LHCN-M2 (cell line): Measurements from ENCODE around the gene MIP. TPM values are rescaled to one million over a fixed set of nuclear protein-coding genes. Genes with fewer than 3 reads are reported as not detected.
A peak's percentile ranks its signal among the peaks of the same experiment; 100 is the strongest.
"Not testable (repeated sequence)": the region's sequence is repeated elsewhere in the genome, so short reads cannot be mapped to it uniquely, and the experiment has no call there.

ENCODE experiments used
- DNase-seq: peaks from one replicate; pipeline ENCODE4 v3.0.0-alpha.2; 2012; ENCODE audit warnings: low read depth
- total RNA-seq: library from RNA; depleted of rRNA; stranded (reverse); fragments of >200 nt; gene quantifications from 2 replicates; pipeline ENCODE4 v1.2.3, GENCODE V29; 2014

Gene MIP
- total RNA-seq, 1 experiment from 2014 or later, result not detected

DNA sequence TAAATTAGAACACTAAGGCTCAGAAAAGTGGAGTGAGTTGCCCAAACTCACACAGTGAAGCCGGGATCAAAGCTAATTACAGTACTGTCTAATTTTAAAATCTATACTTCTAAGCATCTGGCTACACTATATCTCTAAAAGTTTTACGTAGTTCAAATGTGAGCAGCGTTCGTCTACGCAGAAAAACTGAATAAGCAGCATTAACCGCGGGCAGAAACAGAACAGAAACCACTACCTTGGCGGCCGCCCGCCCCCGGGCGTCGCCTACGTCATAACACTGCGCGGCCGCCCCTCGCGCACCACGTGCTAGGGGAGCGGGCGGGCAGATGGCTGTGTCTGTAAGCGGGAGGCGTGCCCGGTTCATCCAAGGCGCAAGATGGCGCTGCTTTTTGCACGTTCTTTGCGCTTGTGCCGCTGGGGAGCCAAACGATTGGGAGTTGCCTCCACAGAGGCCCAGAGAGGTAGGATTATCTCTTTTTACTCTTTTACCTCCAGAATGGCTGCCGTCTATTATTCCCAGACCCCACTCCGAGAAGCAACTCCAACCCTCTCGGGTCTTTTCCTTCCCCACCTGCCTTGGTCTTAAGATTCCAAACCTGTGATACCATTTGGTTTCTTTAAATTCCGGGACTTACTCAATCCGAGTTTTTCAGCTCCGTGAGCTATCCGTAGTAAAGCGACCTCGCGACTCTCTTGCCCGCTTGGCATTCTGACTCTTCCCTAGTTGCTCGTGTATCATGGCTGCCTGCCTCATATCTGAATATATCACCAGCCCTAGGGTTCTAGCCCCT is 14.0 kb upstream of the MIP start, which contains the start of gene SPRYD4:
Gene SPRYD4 (plus strand): TSS at position 363 of the 791 bp plus-strand sequence. CDS start 14 bp downstream, at position 377.
- DNase-seq, result peak; percentile 90

DNA sequence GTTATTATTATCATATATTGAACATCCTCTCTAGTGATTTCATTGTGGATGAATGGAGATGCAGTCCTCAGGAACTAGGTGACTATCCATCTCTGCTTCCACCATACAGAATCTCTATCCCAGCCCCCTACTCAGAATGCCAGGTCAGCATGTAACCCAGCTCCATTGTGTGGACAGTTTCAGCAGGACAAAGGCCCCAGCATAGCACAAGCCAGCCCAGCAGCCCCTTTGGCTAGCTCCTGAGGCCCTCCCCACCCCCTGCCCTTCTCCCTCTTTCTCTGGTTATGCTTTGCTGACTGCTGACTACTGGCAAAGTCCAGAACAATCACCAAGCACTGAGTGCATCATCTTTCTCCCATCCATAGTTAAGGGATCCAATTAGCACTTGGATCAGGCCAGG is 8.1 kb upstream of the MIP start:
- DNase-seq, result no peak

DNA sequence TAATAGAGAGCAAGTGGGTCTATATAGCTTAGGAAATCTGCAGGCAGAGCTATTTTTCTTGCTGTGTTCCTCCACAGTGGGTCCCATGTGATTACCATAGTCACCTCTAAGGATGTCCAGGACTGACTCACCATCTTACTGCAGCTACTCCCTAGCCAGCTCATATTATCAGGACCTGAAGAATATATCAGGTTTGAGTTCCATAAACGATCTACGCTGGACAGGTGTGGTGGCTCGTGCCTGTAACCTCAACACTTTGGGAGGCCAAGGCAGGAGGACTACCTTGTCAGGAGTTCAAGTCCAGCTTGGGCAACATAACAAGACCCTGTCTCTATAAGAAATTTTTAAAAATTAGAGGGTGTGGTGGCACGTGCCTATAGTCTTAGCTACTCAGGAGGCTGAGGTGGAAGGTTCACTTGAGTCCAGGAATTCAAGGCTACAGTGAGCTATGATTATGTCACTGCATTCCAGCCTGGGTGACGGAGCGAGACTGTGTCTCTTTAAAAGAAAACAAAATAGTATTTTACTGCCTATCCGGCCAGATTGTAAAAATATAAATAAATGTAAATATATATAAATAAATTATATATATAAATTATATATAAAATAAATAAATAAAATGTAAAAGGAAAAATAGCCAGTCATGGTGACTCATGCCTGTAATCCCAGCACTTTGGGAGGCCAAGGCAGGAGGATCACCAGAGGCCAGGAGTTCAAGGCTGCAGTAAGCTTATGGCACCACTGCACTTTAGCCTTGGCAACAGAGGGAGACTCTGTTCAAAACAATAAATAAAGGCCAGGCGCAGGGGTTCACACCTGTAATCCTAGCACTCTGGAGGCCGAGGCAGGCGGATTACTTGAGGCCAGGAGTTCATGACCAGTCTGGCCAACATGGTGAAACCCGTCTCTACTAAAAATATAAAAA is 7.0 kb upstream of the MIP start:
- peak; percentile 35 for DNase-seq

DNA sequence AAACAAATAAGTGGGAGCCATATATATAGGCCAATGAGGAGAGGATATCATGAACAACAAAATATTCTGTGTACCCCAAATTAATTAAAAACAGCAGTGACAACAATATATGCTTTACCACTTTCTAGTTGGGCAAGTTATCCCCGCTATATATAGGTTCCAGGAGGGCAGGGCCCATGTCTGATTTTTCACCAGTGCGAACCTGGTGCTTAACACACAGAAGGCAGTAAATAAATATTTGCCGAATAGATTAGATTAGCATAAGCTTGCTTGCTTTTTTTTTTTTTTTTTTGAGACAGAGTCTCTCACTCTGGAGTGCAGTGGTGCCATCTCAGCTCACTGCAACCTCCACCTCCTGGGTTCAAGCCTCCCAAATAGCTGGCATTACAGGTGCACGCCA is 3.4 kb upstream of the MIP start:
- DNase-seq, result no peak

DNA sequence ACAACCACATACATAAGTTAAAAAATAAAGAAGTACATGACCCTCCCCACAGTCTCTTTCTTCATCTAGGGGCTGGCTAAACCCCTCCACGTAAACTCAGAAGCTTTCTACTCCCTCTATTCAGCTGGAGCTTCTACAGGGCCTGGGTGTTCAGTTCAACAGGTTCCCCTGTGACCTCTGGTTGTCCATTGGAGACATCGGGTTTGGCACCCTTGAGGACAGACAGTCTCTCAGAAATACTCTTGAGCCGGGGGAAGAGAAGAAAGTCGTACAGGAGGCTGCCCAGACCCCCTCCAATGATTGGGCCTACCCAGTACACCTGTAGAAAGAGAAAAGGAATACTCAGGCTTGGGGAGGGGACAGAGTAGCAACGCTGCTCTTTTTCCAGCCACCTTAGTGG is 3.3 kb downstream of the MIP start:
- no peak for DNase-seq

DNA sequence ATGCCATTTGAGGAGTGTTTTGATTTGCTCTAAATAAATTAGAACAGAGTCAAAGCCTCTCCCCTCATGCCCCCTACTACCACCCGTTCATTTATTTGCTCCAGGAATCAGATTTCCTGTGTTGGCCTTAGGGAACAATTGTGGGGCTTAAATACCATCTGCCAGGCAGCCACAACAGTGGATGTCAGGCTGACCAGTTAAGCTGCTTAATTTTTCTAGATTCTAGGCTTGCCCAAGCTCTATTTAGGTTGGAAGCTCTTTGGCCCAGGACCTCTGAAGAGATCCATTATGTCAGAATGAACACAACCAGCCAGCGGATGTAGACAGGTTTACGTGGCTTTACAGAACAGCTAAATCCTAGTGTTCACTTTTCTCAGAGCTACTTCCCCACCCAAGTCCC is 4.2 kb downstream of the MIP start:
- DNase-seq, result no peak

DNA sequence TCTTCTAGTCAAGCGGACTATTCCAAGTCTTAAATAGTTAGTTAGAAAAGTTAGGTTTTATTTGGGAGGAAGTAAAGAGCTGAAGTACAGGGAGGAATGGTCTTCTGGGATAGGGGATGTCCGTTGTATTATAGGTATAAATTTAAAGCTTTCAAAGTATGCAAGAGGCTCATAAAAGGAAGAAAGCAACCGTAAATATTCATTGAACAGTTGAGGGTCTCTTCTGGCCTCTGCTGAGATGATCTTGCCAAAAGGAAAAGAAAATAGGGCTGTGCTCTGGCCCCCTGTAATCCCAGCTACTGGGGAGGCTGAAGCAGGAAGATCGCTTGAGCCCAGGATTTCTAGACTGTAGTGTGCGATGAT is 4.9 kb downstream of the MIP start:
- no peak for DNase-seq

DNA sequence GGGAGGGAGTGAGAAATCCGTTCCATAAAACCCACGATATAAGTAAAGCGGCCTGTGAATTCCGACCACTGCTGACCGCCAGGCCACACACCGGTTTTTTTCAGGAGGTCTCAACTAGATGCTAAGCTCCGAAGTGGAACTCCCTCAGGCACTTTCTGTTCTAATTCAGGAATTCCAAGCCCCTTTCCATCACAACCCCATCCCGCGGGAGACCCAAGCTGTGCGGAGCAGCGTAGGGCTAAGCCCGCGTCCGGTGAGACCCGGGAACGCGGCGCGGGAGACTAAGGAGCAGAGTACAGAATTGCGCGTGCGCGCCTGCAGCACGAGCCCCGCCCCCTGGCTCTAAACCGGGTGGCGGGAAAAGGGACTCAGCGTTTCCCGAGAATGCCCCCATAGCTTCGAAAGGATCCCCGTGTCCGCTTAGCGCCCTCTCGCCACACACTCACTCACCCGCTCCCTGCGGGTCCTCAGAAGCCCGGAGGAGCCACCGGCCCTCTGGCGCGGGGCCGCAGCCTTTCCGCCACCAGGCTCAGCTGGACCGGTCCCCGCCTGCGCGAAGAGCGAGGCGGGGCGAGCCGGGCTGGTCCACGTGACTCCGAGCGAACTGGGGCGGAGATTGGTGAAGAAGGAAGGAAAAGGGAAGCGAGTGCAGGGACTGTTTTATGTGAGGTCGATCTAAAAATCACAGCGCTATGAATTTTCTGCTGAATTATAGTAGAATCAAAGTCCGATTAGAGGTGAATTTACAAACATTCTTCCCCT is 5.4 kb downstream of the MIP start, which contains the start of gene TIMELESS:
Gene TIMELESS (minus strand): TSS at position 567 of the 762 bp plus-strand sequence. CDS start 15,256 bp downstream, outside the sequence.
- DNase-seq, result peak; percentile 86

DNA sequence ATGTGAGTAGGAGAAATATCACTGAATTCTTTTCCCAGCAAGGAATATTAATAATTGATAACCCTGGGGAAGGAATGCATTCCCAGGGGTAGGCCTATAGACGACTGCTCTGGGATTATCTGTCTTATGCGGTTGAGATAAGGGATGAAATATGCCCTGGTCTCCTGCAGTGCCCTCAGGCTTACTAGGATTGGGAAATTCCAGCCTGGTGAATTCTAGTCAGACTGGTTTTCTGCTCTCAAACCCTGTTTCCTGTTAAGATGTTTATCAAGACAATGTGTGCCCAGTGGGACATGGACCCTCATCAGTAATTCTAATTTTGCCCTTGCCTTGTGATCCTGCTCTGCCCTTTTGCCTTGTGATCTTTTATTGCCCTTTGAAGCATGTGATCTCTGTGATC is 11.2 kb downstream of the MIP start:
- not testable (repeated sequence) for DNase-seq

DNA sequence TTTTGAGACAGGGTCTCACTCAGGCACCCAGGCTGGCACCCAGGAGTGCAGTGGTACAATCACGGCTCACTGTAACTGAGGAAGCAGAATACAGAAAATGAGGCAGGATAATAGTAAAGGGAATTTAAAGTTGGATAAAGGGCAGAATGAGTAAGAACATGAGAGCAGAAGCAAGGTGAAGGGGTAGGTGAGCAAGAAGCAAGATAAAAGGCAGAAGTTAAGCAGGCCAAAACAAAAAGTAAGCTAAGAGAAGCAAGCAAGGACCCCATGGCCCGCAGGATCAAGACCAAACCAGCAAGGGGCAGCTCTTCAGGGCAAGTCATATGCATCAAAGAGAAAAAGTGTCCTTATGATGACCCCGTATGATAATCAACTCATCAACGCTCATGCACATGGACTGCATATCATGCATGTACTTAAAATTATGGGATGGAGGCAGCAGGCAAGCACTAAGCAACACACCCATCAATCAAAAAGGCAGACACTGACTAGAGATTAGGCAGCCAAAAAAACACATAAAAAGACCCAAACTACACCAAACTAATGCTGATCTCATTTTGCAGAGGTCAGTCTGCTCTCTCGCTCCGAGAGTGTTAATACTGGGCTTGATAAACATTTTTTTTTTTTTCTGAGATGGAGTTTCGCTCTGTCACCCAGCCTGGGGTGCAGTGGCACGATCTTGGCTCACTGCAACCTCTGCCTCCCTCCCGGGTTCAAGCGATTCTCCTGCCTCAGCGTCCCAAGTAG is 16.9 kb downstream of the MIP start:
- no peak for DNase-seq

DNA sequence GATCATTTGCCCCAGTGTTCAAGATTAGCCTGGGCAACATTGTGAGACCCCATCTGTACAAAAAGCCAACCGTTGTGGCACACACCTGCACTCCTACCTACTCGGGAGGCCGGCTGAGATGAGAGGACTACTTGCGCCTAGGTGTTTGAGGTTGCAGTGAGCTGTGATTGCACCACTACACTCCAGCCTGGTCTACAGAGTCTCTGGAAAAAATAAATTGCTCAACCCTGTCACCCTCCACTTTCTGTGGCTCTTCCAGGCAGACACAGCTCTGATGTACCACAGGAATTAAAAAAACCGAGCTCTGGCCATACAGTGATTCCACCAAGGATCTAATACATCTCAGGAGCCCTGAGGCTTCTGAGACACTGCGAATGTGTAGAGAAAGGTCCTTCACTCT is 19.6 kb downstream of the MIP start:
- no peak for DNase-seq

DNA sequence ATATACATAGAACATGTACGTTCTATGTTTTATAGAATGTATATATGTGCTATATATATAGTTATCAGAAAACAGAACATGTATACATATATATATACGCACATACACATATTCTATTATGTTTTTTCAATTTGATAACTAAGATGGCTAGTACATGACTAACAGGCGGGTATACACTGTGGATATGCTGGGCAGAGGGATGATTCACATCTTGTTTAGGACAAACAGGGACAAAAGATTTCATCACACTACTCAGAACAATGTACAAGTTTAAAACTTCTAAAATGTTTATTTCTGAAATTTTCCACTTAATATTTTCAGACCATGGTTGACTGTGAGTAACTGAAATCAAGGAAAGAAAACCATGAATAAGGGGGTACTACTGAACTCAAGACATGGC is 22.6 kb downstream of the MIP start:
- peak; percentile 15 for DNase-seq

DNA sequence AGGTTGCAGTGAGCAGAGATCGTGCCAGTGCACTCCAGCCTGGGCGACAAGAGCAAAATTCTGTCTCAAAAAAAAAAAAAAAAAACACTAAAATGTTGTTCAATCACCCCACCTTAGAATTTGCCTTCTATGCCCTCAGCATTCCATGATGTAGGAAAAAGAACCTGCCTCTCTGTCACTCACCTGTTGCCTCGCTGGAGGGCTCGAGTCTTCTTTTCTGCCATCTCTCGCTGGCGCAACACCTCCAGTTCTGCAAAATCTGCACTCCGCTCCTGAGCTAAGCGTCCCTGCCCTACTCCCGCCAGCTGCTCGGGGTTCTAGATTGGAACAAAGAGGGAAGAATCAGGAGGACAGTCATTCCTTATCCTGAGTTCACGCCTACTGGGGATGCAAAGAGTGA is 23.2 kb downstream of the MIP start:
- no peak for DNase-seq

DNA sequence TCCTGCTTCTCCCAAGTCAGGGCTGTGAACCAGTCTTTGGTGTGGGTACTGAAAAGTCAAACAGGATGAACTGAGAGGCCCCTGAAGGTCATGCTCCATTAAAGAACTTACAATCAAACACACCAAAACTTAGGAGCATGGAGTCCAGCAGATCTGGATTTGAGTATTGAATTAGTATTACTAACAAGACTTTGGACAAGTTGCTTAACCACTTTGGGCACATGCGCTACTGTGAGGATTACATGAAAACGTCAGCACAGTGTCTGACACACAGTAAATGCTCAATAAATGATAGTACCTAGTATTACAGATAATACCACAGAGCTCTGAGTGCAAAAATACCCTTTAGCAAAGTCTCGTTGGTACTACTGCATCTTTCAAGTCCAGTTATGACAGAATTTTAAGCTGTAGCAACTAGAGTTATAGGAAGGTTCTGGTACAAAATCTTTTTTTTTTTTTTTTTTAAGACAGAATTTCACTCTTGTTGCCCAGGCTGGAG is 28.5 kb downstream of the MIP start:
- no peak for DNase-seq

DNA sequence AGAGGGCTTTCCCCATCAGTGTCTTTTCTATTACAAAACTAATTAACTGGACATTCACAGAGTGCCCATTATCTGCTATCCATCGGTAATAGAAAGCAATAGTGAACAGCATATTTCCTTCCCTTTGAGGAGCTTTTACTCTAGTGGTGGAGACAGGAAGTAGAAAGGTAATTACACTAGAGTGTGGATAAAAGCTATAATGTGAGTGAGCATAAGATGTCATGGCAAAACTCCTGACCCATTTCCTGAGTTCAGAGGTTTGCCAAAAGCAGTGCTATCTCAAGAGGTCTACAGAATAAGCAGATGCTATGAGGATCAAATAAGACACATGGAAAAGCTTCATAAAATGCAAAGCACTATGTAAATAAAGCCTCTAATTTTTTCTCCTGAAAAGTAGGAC is 29.3 kb downstream of the MIP start:
- DNase-seq, result no peak

DNA sequence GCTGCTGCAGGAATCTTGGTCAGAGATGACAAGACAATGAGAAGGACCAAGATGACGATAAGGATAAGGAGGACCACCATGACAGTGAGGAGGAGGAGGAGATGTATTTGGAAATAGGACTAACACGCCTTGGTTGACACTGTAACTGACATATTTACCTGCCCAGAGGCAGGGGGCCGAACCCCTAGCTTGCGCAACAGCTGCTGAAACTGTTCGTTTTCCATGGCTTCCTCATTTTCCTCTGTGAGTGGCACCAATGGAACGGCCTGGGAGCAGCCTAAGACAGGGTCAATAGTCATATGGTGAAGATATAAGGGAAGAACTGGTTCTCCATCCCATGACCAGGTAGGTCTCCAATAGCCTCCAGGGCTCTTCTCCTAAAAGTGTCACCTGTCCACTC is 34.0 kb downstream of the MIP start:
- no peak for DNase-seq

DNA sequence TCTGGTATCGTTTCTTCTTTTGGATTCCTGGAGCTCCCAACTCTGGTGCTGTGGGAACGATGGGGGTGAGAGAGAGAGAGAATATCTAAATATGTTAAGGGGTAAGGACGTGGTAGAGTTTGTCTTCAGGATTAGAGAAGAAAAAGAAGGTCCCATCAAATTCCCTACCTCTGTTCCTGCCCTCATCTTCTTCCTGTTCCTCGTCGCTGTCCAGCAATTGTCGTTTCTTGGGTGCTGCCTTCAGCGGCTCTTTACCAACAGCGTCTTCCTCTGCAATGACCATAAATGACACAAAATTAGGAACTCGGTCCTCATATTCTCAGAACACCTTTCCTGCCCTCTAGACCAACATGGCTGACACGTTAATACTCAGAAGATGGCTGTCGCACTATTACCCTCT is 36.7 kb downstream of the MIP start:
- no peak for DNase-seq

DNA sequence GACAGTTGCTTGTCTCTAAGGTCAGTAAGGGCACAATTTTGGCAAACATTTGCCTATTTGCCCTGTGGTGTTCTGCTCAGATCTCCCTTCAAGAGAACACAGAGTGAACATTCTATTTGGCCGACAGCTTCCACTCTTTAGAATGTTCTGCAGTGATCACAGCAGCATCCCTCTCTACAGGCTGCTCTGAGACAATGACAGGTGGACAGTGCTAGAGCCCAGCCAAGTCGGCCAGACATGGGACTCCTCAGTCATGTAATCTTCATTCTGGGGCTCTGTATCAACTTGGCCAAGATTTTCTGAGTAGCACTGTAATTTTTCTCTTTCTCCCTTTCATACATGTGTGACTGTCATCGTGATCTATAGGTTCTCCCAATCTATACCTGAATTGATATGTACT is 40.1 kb downstream of the MIP start:
- DNase-seq, result no peak

DNA sequence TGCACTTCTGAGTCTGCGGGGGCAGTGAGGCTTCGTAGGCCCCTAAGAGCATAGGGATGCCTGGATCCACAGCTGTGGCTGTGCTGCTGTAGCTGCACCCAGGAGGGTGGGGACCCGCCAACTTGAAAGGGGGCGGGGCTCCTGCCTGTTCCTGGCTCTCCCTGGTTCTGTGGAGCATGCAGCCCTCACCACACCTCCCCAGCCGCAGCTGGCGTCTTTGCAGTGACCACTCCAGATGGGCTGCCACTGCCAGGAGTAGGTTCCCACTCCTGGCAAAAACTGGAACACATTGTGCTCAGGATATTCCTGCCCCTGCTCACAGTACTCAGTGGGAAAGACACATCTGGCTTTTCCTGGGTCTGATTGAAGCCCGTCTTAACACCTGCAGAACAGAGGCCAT is 41.1 kb downstream of the MIP start:
- no peak for DNase-seq

DNA sequence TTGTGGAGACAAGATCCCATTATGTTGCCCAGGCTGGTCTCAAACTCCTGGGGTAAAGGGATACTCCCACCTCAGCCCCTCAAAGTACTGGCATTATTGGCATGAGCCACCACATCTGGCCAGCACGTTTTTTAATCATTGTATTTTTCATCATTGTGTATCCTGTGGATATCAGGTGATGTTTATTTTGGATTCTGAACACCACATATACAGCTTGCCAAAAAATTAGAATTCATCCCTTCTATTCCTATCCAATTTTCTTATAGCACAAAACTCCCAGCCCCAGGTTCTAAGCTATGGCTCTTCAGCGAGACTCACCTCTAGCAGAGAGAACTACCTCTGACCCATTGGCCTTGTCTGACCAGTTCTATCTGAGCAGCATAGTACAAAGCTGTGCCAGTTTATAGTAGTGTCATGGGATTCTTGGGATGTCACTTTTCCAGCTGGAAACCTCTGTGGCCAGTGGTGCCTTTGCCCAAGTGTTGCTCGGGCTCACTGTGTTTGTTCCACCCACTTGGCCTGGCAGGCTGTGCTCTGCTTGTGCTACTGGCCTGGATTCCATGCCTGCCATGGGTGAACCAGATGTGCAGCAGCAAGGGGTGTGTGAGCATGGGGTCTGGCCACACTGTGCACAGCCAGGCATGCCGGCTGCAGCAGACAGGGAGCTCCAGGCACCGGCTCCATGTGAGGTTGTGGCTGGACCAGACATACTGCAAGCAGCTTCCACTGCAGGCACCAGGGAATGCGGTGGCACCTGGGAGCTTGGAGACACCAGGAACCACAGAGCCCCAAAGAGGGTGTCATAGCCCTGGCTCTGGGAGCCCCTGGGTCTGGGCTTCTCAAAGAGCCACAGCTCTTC is 42.4 kb downstream of the MIP start:
- no peak for DNase-seq
